ENCODE data around the gene ENPP1. TPM values are rescaled to one million over a fixed set of nuclear protein-coding genes. Genes with fewer than 3 reads are reported as not detected.

ENPP1 gene
- total and polyA plus RNA-seq, 9 of the 15 experiments (the other 6 are each of a cell fraction or from before 2014, with no cell fraction given): 0.03 to 0.56 (median 0.14) TPM

DNA sequence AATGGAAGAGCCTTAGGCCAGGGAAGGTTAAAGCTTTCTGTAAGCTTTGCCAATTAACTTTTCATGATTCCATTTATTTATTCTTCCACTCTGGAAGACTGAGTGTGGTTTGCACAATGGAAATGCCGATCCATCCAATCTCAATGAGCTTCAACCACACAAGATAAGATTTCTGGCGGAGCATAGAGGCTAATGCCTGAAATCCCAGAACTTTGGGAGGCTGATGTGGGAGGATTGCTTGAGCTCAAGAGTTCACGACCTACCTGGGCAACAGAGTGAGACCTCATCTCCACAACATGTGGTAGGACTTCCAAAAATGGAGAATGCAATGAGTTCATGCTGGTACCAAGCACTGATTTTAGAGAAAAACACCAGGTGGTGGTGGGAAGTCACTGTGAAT lies 6.2 kb downstream of the ENPP1 start (continued):
- TF ChIP-seq MYC (IDR thresholded peaks at IDR 0.05; ENCODE audit: low read depth, low read length) (no peak), MYC (CRISPR knock-in tag; IDR thresholded peaks at IDR 0.05; ENCODE audit: borderline replicate concordance, low read depth) (no peak), PCBP2 (IDR thresholded peaks at IDR 0.05; ENCODE audit: low read depth, low read length, poor library complexity, severe bottlenecking) (no peak), CBX5 (IDR thresholded peaks at IDR 0.05; ENCODE audit: borderline replicate concordance, low read depth) (no peak)

DNA sequence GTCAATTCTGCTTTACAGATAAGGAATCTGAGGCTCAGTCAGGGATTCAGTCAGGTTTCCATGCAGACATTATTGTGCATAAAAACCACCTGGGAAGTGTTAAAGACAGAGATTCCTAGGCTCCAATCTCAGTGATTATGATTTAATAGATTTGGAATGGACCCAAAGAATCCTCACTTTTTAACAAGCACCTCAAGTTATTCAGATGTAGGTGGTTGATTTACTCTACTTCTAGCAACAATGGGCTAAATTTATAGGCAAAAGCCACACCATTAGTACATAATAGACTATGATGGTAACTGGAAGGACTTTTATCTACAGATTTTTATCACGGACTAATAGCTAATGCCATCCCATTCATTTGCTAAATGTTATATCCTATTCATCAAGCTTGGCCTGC lies 9.0 kb downstream of the ENPP1 start:
- ATAC-seq: no peak
- no peak for TF ChIP-seq RAD21 (CRISPR knock-in tag; conservative IDR thresholded peaks at IDR 0.05 in 1 of 2, IDR thresholded peaks at IDR 0.05 in 1 of 2)
- TF ChIP-seq POU5F1 (IDR thresholded peaks at IDR 0.05; ENCODE audit: borderline replicate concordance, low read depth, low read length, partially characterized antibody): no peak
- no peak for TF ChIP-seq ATF7 (IDR thresholded peaks at IDR 0.05)
- TF ChIP-seq CHD2 (IDR thresholded peaks at IDR 0.05; ENCODE audit: low read depth, low read length): no peak
- no peak for TF ChIP-seq ZNF609 (CRISPR knock-in tag; IDR thresholded peaks at IDR 0.05; ENCODE audit: borderline replicate concordance)
- no peak for TF ChIP-seq OTX1 (CRISPR knock-in tag; IDR thresholded peaks at IDR 0.05)
- TF ChIP-seq SOX6 (IDR thresholded peaks at IDR 0.05): no peak
- TF ChIP-seq PPARD (CRISPR knock-in tag; IDR thresholded peaks at IDR 0.05): no peak
- no peak for TF ChIP-seq AFF1 (IDR thresholded peaks at IDR 0.05; ENCODE audit: low read depth in 1 of 2, partially characterized antibody in 2 of 2)
- no peak for TF ChIP-seq SMARCA5 (IDR thresholded peaks at IDR 0.05)

More for the DNA sequence above, 9.0 kb downstream of the ENPP1 start:
- H3K4me1 ChIP-seq (replicated peaks in 1 of 2; ENCODE audit: control insufficient read depth in 2 of 2, insufficient read depth in 2 of 2, low read length in 2 of 2): no peaks in the 10 kb centered on the region
- in situ Hi-C loops (cut with MboI): no loop called here
- H4K20me1 ChIP-seq (replicated peaks; ENCODE audit: control insufficient read depth, insufficient read depth, low read length): no peaks in the 10 kb centered on the region
- H3K4me3 ChIP-seq: no peak overlapping the region
- H3K27me3 ChIP-seq (ENCODE audit: control insufficient read depth in 2 of 2, insufficient read depth in 2 of 2, low read length in 2 of 2): no peaks in the 10 kb centered on the region; a peak in 2 of 5 replicates
- DNase-seq (ENCODE audit: extremely low read depth in 1 of 4, low spot score in 3 of 4) (no peak), FAIRE-seq (no peak)
- H3K79me2 ChIP-seq (ENCODE audit: control insufficient read depth, insufficient read depth, low read length): no peaks in the 10 kb centered on the region
- no peak overlapping the region for H2AFZ ChIP-seq (ENCODE audit: low read depth, low read length)
- H3K27ac ChIP-seq (ENCODE audit: extremely low read depth, low read depth, low read length): no peak overlapping the region
- H3K9me1 ChIP-seq (ENCODE audit: control insufficient read depth, insufficient read depth, low read length): no peaks in the 10 kb centered on the region
- H3K9ac ChIP-seq (ENCODE audit: insufficient read depth in 1 of 2, low read depth in 2 of 2, low read length in 2 of 2): no peak overlapping the region
- H3K4me2 ChIP-seq (ENCODE audit: insufficient read depth, low read length): no peak overlapping the region
- POLR2A ChIA-PET: no interaction called here
- CTCF ChIA-PET (ENCODE audit: low intra/inter-chr PET ratio): no interaction called here
- H3K36me3 ChIP-seq (ENCODE audit: control insufficient read depth, insufficient read depth, low read length): no peaks in the 10 kb centered on the region
- intact Hi-C loops (cut with micrococcal nuclease): no loop called here
- no peaks in the 10 kb centered on the region for H3K9me3 ChIP-seq (replicated peaks; ENCODE audit: control insufficient read depth, insufficient read depth, low read depth, low read length)
- no TSS peak for BruUV-seq (replicated peaks)
- 0% methylated on average over 1 of the region's 1 CpG for WGBS (ENCODE audit: insufficient coverage, low coverage, missing lambda C conversion rate)

Data from K562 (cell line).